IMR-90 (cell line): ENCODE measurements around the gene DNMT3L. TPM values are rescaled to one million over a fixed set of nuclear protein-coding genes. Genes with fewer than 3 reads are reported as not detected.
"Not testable (repeated sequence)": the region's sequence is repeated elsewhere in the genome, so short reads cannot be mapped to it uniquely, and the experiment has no call there.

Source experiments
- ATAC-seq: fragments of 200-7000 bp; cut with Tn5 transposase; 2 replicates; pipeline ENCODE4 v1.9.1; 2020; ENCODE audit warnings: low read depth, mild to moderate bottlenecking, moderate library complexity
- BruUV-seq: library from RNA; stranded (reverse); fragments of 400-500 nt; replicated peaks from 2 replicates; lab custom pipeline; 2021; lab: Mats Ljungman, UMichigan
- CTCF ChIA-PET: fragments of 300-600 bp; formaldehyde crosslinking; extraction: SDS; loops from one replicate; lab custom pipeline; 2021; ENCODE audit warnings: antibody characterized with exemption; lab: Yijun Ruan, JAX
- POLR2A ChIA-PET: fragments of 300-600 bp; sonication (Branson Sonifier 250); formaldehyde crosslinking; loops from one replicate; lab custom pipeline; 2022; ENCODE audit warnings: antibody characterized with exemption; ENCODE audit not compliant: unreplicated experiment; lab: Charles Lee
- DNase-seq: peaks from one replicate; pipeline ENCODE4 v3.0.0; 2013
- H2AFZ ChIP-seq: replicated peaks from 2 replicates; pipeline ENCODE3; 2013; ENCODE audit warnings: low read length, mild to moderate bottlenecking; ENCODE audit not compliant: poor library complexity
- H2AK5ac ChIP-seq: 2 replicates; pipeline ENCODE4 v1.6.1; 2013; ENCODE audit warnings: low read depth, low read length, inconsistent platforms
- H2AK9ac ChIP-seq: replicated peaks from 2 replicates; pipeline ENCODE3; 2013; ENCODE audit warnings: mild to moderate bottlenecking, low read depth, low read length, moderate library complexity; ENCODE audit not compliant: poor library complexity
- H2BK120ac ChIP-seq: 2 replicates; pipeline ENCODE4 v1.6.1; 2013; ENCODE audit warnings: low read depth, low read length, inconsistent platforms
- H2BK15ac ChIP-seq: 3 replicates; pipeline ENCODE4 v1.6.1; 2013; ENCODE audit warnings: low read depth, low read length, inconsistent platforms
- H2BK20ac ChIP-seq: 2 replicates; pipeline ENCODE4 v1.6.1; 2013; ENCODE audit warnings: low read depth, mild to moderate bottlenecking, inconsistent platforms, low read length, moderate library complexity
- H2BK5ac ChIP-seq: 2 replicates; pipeline ENCODE4 v1.6.1; 2013; ENCODE audit warnings: mild to moderate bottlenecking, low read depth, low read length, inconsistent platforms; ENCODE audit not compliant: poor library complexity, severe bottlenecking
- H3K14ac ChIP-seq: replicated peaks from 2 replicates; pipeline ENCODE4 v1.6.1; 2013; ENCODE audit warnings: low read depth, low read length, inconsistent platforms
- H3K18ac ChIP-seq: 2 replicates; pipeline ENCODE4 v1.6.1; 2013; ENCODE audit warnings: low read depth, low read length, control low read depth
- H3K23ac ChIP-seq: 2 replicates; pipeline ENCODE4 v1.6.1; 2013; ENCODE audit warnings: low read depth, low read length, inconsistent platforms
- H3K27ac ChIP-seq: 2 replicates; pipeline ENCODE4 v1.5.1; 2013; ENCODE audit warnings: mild to moderate bottlenecking, control low read depth, low read length; ENCODE audit not compliant: insufficient read depth
- H3K27me3 ChIP-seq: 2 replicates; pipeline ENCODE4 v1.6.1; 2013; ENCODE audit warnings: low read length; ENCODE audit not compliant: control insufficient read depth, insufficient read depth
- H3K36me3 ChIP-seq: 2 replicates; pipeline ENCODE4 v1.6.1; 2013; ENCODE audit warnings: low read length, mixed read lengths; ENCODE audit not compliant: control insufficient read depth, insufficient read depth
- H3K4ac ChIP-seq: 2 replicates; pipeline ENCODE4 v1.6.1; 2013; ENCODE audit warnings: low read depth, low read length, inconsistent platforms
- H3K4me1 ChIP-seq: 2 replicates; pipeline ENCODE4 v1.6.1; 2013; ENCODE audit warnings: low read length, mixed read lengths; ENCODE audit not compliant: control insufficient read depth, insufficient read depth
- H3K4me2 ChIP-seq: 2 replicates; pipeline ENCODE4 v1.6.1; 2013; ENCODE audit warnings: low read depth, mild to moderate bottlenecking, control low read depth, low read length, moderate library complexity
- H3K4me3 ChIP-seq: 2 replicates; pipeline ENCODE4 v1.5.1; 2013; ENCODE audit warnings: low read depth, mild to moderate bottlenecking, control low read depth, low read length, moderate library complexity; ENCODE audit not compliant: insufficient read depth
- H3K56ac ChIP-seq: 2 replicates; pipeline ENCODE4 v1.6.1; 2013; ENCODE audit warnings: low read length, inconsistent platforms; ENCODE audit not compliant: insufficient read depth; ENCODE audit errors: extremely low read depth
- H3K79me1 ChIP-seq, 2 experiments: 2 replicates each; pipeline ENCODE4 v1.6.1; 2013; ENCODE audit warnings: low read length in 2 of 2, inconsistent platforms in 1 of 2, low read depth in 1 of 2
- H3K9ac ChIP-seq: 2 replicates; pipeline ENCODE4 v1.6.1; 2013; ENCODE audit warnings: low read depth, low read length, control low read depth
- H3K9me1 ChIP-seq: 2 replicates; pipeline ENCODE4 v1.6.1; 2013; ENCODE audit warnings: low read length, inconsistent platforms; ENCODE audit not compliant: insufficient read depth
- H3K9me3 ChIP-seq: 2 replicates; pipeline ENCODE4 v1.6.1; 2013; ENCODE audit warnings: low read length; ENCODE audit not compliant: control insufficient read depth, insufficient read depth
- H4K20me1 ChIP-seq: 2 replicates; pipeline ENCODE4 v1.6.1; 2013; ENCODE audit warnings: low read length, inconsistent platforms; ENCODE audit not compliant: insufficient read depth
- H4K5ac ChIP-seq: 2 replicates; pipeline ENCODE4 v1.6.1; 2013; ENCODE audit warnings: mild to moderate bottlenecking, low read depth, low read length, control low read depth
- H4K8ac ChIP-seq, 2 experiments: 2 replicates each; pipeline ENCODE4 v1.6.1; 2013; ENCODE audit warnings: low read depth in 2 of 2, low read length in 2 of 2, control low read depth in 1 of 2, inconsistent platforms in 1 of 2
- H4K91ac ChIP-seq: 2 replicates; pipeline ENCODE4 v1.6.1; 2013; ENCODE audit warnings: low read depth, low read length, inconsistent platforms; ENCODE audit not compliant: insufficient read depth
- WGBS, 2 experiments: methylation state at CpG; one replicate each; pipeline versions ENCODE4 v1.1.5 to v1.1.7; 2013; ENCODE audit warnings: missing lambda C conversion rate in 2 of 2; ENCODE audit not compliant: insufficient read length in 1 of 2; ENCODE audit errors: extremely low coverage in 2 of 2; 5-methylcytosine and 5-hydroxymethylcytosine counted together
- dilution Hi-C: fragments of 300-500 bp; cut with HindIII; formaldehyde crosslinking; loops from one replicate; pipeline ENCODE4 v1.14.3; 2018; ENCODE audit warnings: low sequenced_read_pairs; ENCODE audit not compliant: unreplicated experiment
- in situ Hi-C: fragments of 300-500 bp; cut with MboI; formaldehyde crosslinking; loops from 3 replicates; pipeline ENCODE4 v1.14.3; 2019; ENCODE audit warnings: low sequenced_read_pairs, inconsistent platforms, mixed read lengths
- intact Hi-C: fragments of 100-400 bp; cut with micrococcal nuclease; formaldehyde crosslinking; loops from 2 replicates; pipeline ENCODE4 v1.10.0; 2022
- polyA plus RNA-seq, 3 experiments: library from polyadenylated mRNA; depleted of rRNA; stranded (reverse); fragments of >200 nt; gene quantifications; 2 replicates each; pipeline ENCODE4 v1.2.3, GENCODE V29; 2012; ENCODE audit warnings: low replicate concordance in 1 of 3
- total RNA-seq: library from RNA; depleted of rRNA; stranded (reverse); fragments of >200 nt; gene quantifications from 2 replicates; pipeline ENCODE4 v1.2.3, GENCODE V29; 2012

The DNMT3L gene
- total and polyA plus RNA-seq, 2 of the 4 experiments (the other 2 are of a cell fraction): not detected

DNA sequence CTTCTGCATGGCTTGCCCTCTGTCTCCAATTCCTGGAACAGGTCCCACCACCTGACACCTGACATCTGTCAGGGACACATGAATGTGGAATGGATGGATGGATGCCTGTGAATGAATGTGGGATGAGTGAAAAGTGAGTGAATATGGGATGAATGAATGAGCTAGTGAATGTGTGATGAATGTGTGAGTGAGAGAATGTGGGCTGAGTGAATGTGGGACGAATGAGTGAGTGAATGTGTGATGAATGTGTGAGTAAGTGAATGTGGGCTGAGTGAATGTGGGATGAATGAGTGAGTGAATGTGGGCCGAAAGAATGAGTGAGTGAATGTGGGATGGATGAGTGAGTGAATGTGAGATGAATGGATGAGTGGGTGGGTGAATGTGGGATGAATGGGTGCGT, 50.1 kb downstream of the DNMT3L start:
- CTCF ChIA-PET, H2BK20ac ChIP-seq, in situ Hi-C loops, H2AK9ac ChIP-seq, H3K9me3 ChIP-seq, H3K4me3 ChIP-seq, H4K5ac ChIP-seq, H3K18ac ChIP-seq, H4K91ac ChIP-seq, H3K36me3 ChIP-seq, H3K79me1 ChIP-seq, DNase-seq, H3K9me1 ChIP-seq, BruUV-seq, H3K4ac ChIP-seq, H3K14ac ChIP-seq, H2AK5ac ChIP-seq, H3K23ac ChIP-seq, H2AFZ ChIP-seq, H3K4me2 ChIP-seq, H2BK15ac ChIP-seq, H2BK5ac ChIP-seq, H3K56ac ChIP-seq, H3K27me3 ChIP-seq, H4K20me1 ChIP-seq, H3K27ac ChIP-seq, intact Hi-C loops, H2BK120ac ChIP-seq, dilution Hi-C loops, ATAC-seq, POLR2A ChIA-PET, H3K9ac ChIP-seq, H4K8ac ChIP-seq, H3K4me1 ChIP-seq: not testable (repeated sequence)
- WGBS, 2 experiments: no CpG with 5 or more reads among the region's 3 CpGs

DNA sequence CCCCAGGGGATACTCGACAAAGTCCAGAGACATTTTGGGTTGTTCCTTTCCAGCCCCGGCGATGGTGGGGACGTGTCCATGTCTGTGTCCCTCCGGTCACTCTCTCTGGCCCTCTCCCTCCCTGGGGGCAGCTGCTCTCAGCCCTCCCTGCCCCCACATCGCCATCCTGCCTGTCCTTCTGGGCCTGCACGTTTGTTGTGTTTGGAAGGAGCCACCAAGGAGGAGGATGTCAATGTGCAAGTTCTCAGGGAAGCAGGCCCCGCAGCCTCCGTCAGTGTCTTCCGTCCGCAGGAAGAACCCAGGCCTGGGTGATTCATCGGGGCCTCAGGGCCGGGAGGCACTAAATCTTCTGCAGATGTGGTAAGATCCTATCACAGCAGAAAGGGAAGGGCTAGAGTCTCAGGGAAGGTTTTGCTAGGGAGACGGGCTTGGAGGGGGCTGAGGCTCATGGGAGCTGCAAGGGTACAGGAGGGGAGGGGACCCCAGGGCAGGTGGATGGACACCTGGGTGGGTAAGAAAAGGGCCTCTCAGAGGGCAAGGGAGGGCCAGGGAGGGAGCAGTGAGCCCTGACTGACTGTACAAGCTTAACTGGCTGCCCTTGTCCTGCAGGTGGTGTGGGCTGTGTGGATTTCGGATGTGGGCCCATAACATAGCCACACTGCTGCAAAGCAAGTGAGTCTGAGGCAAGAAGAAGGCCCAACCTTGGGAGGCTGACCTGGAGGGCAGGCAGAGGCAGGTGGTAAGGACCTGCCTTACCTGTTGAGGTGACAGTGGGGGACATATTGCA, 53.6 kb downstream of the DNMT3L start:
- H3K9me3 ChIP-seq, H3K14ac ChIP-seq, H3K56ac ChIP-seq, H3K4ac ChIP-seq, H3K27me3 ChIP-seq, H2AK9ac ChIP-seq, H3K27ac ChIP-seq, H2BK20ac ChIP-seq, H2BK120ac ChIP-seq, H3K4me3 ChIP-seq, CTCF ChIA-PET, in situ Hi-C loops, H2BK15ac ChIP-seq, H3K23ac ChIP-seq, H4K91ac ChIP-seq, H4K20me1 ChIP-seq, H3K9ac ChIP-seq, dilution Hi-C loops, H3K79me1 ChIP-seq, POLR2A ChIA-PET, intact Hi-C loops, H2AFZ ChIP-seq, H2BK5ac ChIP-seq, BruUV-seq, H3K36me3 ChIP-seq, H3K4me2 ChIP-seq, H4K5ac ChIP-seq, H3K4me1 ChIP-seq, H3K9me1 ChIP-seq, H3K18ac ChIP-seq: not testable (repeated sequence)
- no CpG with 5 or more reads among the region's 15 CpGs for WGBS, 2 experiments
- Histone ChIP-seq H2AK5ac (0 out of 2 replicates have a peak overlapping the region, but pooled peaks have one; percentile 28), H4K8ac (peak overlapping the region in 1 of 2 experiments; percentile 55; a peak in 1 of 4 replicates)
- DNase-seq (peak; percentile 32), ATAC-seq (peak; percentile 93)
